KBM-7 (cell line): ENCODE results near the gene FYB2.
A peak's percentile ranks its signal among the peaks of the same experiment; 100 is the strongest.
"Not testable (repeated sequence)": the region's sequence is repeated elsewhere in the genome, so short reads cannot be mapped to it uniquely, and the experiment has no call there.

Experiments
- DNase-seq: peaks from one replicate; pipeline ENCODE4 v3.0.0-alpha.2; 2015
- in situ Hi-C: fragments of 300-500 bp; cut with MboI; formaldehyde crosslinking; loops from 2 replicates; pipeline ENCODE4 v1.14.3; 2020; ENCODE audit warnings: low sequenced_read_pairs, low pct_unique_long_range_greater_than_20kb, mixed read lengths

Gene FYB2

DNA sequence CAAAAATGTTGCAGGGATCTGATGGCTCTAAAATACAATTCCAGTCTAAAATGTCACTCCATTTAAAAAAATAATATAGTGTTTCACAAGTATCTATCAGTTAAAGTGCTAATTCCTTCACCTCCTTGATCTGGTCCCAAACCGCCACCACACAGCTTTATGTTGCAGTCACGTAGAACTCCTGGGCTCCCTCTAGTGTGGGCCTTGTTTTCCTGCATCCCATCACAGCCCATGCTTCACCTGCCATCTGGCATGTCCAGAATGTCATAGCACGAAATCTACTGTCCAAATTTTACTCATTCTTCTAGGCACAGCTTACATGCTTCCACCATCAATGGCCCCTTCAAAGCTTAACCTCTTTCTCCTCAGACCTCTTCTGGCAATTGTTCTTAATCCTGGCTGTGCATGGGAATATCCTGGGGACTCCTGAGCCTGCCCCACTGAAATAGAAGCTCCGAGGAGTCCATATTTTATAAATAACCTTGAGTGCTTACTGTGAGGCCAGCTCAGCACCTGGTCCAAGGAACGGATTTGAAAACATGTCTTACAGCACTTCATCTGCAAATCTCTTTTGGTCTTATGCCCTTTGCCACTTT lies 15.5 kb downstream of the FYB2 start:
- in situ Hi-C loops, result no loop called here
- DNase-seq, result peak; percentile 28

DNA sequence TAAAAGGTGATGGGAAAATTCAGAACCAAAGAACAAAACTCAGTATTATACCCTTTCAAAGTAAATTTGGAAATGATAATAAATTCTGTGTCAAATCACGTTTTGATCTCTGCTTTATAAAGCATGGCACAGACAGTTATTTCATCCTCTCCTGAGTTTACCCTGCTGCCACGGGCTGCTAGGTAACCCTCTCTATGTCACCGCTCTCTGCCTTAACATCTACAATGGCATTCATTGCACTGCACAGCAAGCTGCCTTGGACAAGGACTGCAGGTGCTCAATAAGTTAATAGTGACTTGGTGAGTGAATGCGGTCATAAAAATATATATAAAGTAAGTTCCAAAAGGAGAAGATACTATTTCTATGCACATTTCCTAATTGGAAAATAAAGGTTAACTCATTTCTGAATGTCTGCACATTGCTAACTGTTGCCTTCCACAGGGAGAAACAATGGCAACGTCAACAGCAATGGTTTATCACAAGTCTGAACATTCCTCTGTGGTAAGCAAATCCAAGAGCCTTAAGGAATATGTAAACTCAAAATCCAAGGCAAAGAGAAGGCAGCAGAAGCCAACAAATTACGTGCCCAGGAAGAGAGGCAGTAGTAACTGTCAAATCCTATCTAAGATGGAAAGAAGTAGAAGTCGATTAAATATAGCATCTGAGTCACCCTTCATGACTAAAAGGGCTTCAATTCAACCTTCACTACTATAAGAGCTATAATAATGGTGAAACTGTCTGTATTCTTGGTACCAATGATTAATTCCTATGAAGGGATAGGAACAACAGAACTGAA lies 19.4 kb downstream of the FYB2 start:
- DNase-seq, result no peak
- in situ Hi-C loops, result no loop called here

DNA sequence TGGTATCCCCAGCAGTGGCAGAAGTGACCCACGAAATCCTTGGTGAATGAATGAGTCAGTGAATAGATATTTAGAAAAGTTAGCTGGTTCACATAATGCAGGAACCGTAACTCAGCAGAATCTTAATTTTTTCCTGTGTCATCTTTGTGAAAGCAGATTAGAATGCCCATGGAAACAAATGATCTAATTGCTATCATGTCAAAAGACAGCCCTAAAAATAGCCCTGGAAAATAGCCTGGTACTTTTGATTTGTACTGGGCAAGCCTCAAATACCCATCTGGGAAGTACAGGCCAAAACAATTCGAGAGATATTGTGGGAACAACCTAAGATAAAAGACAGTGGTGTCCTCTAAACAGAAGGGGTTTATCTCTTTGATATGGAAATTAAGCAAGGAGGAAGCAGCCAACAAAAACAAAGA lies 21.1 kb downstream of the FYB2 start:
- DNase-seq, result no peak
- in situ Hi-C loops, result no loop called here

DNA sequence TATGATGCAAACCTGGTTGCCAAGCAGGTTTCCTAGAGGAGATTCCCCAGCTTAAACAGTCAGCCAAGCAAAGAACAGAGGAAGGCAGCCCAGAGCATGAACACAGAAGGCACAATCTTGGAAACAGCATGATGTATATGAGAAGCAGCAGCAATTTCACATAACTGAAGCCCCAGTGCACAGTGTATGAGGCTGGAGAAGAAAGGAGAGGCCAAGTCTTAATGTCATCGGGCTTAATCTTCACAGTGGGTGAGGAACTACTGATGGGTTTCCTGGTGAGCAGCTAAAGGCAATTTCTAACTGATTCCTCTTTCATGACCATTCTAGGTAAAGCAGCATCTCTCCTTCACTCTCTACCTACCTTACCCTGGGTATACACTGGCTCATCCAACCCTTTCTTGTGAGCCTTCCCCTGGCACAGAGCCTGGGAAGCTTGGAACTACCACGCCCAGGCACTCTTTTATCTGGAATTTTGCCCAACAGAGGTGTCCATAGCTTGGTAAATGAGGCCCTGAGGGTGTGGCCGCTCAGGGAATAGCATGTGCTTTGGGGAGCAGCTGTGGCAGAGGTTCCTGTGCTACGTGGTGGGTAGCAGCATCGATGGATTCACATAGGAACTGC lies 22.0 kb downstream of the FYB2 start:
- in situ Hi-C loops, result no loop called here
- no peak for DNase-seq

DNA sequence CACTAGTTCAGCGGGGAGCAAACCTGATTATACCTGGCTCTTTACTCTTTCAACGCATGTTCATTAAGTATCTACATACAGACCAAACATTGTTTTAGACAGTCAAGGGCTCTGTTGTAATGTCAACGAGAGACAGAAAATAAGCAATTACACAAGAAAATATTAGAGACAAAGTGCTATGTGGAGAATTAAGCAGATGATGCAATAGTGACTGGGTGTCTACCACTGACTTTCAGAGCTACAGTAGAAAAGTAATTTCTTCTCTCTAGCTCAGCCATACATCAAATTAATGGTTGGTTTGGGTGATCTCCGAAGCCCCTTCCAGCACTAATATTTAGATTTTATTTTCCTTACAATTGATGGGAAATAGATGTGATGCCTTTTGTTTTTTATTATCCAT lies 23.3 kb downstream of the FYB2 start:
- in situ Hi-C loops, result no loop called here

DNA sequence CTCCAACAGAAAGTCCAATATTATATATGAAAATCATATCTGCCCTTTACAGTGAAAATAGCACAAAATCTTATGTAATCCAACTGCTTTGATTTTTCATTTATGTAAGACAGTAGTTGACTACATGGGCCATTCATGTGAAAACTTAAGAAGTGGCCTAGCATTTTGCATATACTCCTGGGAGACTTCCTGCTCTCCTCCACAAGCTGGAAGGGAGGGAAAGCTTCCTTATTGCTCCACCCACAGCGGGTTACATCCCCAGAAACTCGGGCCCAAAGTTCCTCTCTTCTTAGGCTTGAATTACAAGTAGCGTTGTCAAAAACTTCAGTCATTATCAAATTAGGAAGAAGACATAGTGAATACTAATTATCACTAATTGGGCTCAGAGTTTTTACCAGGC lies 29.2 kb downstream of the FYB2 start:
- no peak for DNase-seq
- in situ Hi-C loops, result no loop called here

More for the DNA sequence above, 23.3 kb downstream of the FYB2 start:
- DNase-seq, result no peak

DNA sequence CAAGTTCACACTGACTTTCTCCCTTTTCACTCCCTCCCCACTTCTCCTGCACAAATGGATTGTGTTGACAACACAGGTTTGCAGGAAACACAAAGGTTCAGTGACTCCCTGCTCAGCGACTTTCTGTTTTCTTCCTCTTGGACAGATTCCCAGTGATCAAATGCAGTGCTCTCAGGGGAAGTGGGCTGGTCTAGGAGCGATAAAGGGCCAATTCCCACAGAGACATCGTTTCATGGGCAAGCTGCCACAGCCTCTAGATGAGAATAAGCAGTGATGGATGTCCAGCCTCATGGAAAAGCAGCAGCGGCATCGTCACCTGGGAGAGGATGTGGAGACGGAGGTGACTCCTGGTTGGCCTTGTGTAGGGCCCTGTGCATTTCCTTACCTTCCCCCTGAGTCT lies 30.6 kb downstream of the FYB2 start:
- in situ Hi-C loops, result no loop called here
- no peak for DNase-seq

DNA sequence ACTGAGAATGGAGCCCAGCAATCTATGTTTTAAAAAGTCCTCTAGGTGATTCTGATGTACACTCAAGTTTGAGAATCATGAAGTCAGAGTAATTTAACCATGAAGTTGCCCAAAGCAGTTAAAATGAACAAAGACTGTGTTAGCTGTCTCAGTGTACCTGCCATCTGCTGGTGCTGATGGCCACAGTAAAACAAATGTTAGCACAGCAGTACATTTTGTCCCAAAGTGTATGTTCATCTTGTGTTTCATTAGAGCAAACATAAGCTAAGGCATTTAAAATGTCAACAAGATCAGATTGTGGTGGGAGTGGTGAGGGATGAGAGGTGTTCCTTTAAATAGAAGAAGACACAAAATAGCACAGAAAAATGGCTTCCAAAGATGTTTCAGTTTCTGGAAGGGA lies 31.1 kb downstream of the FYB2 start:
- in situ Hi-C loops, result no loop called here
- DNase-seq, result no peak

DNA sequence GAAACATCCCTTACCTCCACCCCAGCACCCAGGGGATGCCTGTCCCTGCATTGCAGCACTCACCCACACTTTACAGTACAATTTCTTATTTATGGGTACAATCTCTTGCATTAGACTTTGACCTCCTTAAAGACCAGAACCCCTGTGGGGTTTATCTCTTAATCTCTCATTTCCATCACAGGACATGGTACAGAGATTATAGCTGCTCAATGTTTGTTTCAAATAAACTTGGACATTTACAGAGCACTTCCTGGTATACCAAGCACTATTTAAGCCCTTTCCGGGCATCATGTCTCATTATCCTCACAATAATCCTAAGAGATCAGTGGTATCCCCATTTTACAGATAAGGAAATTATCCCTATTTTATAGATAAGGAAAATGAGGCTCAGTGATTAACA lies 31.9 kb downstream of the FYB2 start:
- no peak for DNase-seq
- in situ Hi-C loops, result no loop called here

DNA sequence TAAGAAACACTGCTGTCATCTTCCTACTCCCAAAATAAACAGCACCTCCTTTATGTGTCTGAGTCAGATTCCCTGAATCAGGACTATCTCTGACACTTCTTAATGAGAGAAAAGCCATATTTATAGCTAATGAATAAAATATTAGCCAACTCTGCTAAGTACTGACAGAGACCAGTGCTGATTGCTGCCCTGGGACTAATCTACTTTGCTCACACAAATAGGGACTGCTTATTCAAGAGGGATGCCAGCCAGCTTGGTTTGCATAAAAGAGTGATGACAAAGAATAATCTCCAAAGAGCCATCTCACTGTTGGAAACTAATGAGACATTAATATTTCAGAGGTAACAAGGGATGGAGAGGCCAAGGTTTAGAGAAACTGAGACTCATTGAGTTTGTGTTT lies 36.4 kb downstream of the FYB2 start:
- no peak for DNase-seq
- in situ Hi-C loops, result no loop called here

DNA sequence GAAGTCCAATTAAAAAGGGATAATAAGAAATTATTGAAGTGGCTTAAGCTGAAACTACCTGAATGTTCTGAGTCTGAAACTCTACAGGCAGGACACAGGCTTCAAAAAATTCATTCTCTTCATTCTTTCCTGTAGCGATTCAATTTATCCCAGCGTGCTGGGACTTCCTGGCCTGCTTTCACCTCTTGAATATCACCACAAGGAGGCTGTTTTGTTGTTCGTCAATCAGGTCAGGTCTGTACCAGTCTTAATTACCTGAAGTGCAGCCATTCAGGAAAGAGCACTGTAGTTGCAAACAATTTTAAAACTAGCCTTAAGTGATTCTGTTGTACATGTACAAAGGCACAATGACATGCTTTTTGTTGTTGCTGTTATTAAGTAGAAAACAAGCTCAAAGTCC lies 38.4 kb downstream of the FYB2 start:
- in situ Hi-C loops, result no loop called here
- no peak for DNase-seq

DNA sequence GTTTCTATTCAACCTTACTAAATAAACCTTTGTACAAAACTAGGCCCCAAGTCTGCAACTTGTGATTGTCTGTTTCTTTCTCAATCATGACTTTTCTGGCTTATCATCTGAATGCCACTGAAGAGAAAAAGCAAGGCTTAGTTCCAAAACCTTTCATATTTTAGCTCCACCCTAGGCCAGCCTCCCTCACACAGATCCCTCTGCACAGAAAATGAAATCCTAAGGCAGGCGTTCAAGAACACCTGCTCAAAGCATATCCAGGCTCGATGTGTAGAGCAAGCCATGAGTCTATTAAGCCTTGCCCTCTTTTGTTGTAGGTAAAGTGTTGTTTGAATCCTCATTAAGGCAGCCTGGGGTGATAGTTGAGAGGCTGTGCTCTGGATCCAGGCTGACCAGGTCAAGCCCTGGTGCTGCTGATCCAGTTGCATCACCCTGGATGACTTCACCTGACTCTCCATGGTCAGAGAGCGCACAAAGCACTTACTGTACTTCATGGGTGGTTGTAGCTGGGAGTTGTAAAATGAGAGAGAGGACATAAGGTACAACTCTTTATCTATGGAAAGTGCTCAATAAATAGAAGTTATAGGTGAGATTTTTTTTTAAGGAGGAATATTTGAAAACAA lies 39.0 kb downstream of the FYB2 start:
- in situ Hi-C loops, result no loop called here
- DNase-seq, result no peak

DNA sequence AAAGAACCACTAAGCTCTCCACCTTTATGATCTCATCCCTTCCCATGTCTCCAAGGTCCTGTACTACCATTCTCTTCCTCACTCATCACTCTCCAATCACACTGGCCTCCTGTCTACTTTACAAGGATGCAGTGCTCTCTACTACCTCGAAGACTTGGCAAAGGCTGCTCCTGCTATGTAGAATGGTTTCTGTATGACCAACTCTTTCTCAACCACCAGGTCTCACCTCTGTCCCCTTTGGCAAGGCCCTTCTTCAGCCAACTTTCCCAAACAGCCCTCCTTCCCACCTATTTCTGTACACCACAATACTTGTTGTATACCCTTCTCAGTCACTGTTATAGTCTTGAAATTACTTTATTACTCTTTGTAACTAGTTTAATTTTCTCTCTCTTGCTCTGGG lies 41.2 kb downstream of the FYB2 start:
- in situ Hi-C loops, result no loop called here
- DNase-seq, result no peak

DNA sequence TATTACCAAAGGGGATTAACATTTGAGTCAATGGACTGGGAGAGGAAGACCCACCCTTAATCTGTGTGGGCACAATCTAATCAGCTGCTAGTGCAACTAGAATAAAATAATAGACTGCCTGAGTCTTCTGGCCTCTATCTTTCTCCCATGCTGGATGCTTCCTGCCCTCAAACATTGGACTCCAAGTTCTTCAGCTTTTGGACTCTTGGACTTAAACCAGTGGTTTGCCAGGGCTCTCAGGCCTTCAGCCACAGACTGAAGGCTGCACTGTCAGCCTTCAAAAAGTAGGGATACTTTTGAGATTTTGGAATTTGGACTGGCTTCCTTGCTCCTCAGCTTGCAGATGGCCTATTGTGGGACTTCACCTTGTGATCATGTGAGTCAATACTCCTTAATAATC lies 44.5 kb downstream of the FYB2 start:
- in situ Hi-C loops, DNase-seq: not testable (repeated sequence)

DNA sequence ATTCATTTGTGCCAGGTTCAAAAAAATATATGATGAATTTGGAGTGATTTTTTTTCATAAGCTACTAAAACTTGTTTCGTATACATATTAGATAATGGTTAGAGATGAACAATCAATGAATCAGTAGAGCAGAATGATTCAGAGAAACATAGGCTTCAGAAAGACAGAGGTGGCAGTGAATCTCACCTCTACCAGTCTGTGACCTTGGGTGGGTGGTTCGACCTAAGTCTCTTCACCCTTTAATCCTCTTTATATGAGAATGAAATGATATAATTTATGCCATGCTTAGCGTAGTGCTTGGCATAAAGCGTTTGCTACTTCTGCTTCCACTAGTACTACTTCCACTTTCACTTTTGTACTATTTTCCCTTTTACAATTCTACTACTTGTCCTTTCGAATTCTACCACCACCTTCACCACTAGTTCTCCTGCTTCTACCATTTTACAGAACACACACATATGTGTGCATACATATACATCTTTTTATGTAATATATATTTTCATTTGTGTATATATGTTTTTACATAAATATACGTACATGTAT lies 45.1 kb downstream of the FYB2 start:
- in situ Hi-C loops, result no loop called here
- DNase-seq, result no peak

DNA sequence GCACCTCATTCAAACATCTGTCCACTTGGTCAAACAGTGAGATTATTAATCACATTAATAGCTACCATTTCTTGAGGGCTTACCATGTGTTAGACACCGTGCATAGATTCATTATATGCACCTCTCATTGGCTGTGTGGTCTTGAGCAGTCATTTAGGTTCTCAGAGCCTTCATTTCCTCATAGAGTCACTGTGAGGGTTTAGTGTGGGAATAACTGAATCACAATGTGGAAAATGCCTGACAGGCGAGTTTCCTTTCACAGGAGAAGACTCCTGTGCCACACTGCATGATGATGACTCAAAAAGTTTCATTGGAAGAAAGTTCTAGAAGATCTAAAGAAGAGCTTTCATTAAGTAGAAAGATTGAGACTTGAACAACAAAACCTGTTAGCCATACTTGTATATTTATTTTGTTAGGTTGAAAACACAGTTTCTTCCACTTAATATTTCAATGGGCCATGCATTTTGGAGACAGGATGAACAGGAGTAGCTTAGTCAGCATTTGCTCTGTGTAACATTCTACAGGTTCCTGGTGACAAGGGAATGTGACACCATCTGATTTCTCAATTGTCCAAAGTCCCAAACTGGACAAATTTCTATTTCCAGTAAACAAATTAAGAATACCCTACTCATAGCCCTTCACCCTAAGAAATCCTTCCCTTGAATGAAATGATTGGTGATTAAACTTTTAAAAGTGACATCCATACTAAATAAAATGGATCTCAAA lies 45.7 kb downstream of the FYB2 start:
- in situ Hi-C loops, result no loop called here
- no peak for DNase-seq

DNA sequence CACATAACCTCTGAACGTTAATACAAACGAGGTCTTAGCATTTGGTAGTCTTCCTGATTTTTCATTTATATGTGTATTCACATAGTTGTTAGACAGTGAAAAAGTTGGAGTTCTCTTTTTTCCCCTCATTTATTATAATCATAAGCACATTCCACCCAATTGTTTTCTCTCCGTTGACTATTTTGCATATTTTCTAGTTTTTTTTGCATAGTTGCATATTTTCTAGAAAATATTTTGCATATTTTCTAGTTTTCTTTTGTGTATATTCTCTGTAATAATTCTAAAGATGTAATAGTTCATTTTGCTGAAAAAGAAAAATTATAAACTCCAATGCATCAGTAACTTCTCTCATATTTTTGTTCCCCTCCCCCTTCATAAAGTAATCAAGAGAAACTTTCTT lies 47.5 kb downstream of the FYB2 start:
- in situ Hi-C loops, result no loop called here

DNA sequence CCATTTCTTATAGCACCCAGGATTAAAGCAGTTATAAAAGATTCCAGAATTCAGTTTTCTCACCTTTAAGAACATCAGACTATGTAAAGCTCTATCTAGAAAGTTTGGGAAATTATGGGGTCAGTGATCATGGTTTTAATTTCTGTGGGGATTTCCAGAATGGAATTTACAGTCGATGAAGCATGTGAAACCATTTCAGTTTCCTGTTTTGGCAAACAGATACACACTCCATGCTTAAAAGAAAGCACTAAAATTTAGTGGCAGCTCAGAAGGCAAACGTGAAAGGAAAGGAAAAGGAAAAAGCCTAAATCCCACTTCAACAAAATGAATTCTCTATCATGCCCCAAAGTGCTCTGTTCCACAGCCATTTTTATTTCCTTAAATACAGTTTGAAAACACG lies 60.4 kb downstream of the FYB2 start:
- no peak for DNase-seq
- in situ Hi-C loops, result no loop called here

More for the DNA sequence above, 47.5 kb downstream of the FYB2 start:
- no peak for DNase-seq

DNA sequence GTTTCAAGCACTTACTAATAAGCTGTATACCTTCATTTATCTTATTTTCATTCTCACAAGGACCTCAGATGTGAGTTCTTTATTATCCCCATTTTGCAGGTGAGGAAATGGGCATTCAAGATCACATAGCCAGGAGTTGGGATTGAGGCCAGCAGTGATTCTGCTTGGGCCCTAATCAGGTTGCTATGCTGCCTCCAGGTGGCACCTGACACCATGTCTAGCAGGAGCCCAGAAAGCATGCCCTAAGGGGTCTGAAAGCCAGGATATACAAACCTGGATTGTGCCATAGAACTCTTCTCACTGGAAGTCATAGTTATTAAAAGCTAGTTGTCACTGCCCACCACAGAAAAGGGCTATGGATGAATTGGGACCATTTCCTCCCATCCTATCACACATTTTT lies 61.1 kb downstream of the FYB2 start:
- DNase-seq, result no peak
- in situ Hi-C loops, result no loop called here
